Measurements from ENCODE around the gene DNAJC8.

- TF ChIP-seq CTCF (IDR thresholded peaks at IDR 0.05) (no peak), REST (IDR thresholded peaks at IDR 0.05; ENCODE audit: insufficient read depth in 1 of 2, low read depth in 2 of 2, low read length in 1 of 2) (no peak), TCF7L2 (IDR thresholded peaks at IDR 0.05; ENCODE audit: low read depth, low read length) (no peak)
These were observed 37.0 kb downstream of the DNAJC8 start for GRCh38 chr1:28195780-28196179.

Measured in Panc1 (cell line).